ENCODE results near the gene IKZF4. TPM values are rescaled to one million over a fixed set of nuclear protein-coding genes. Genes with fewer than 3 reads are reported as not detected.

IKZF4 gene
- polyA plus RNA-seq, 1 donor (not counting 4 experiments of a cell fraction or from before 2014, with no cell fraction given): 1.1 TPM

GRCh38 chr12:56086608-56087007, 65.8 kb downstream of the IKZF4 start:
- no peaks in the 10 kb centered on the region for H3K9me3 ChIP-seq (ENCODE audit: control insufficient read depth, low read depth, low read length)
- no peak for TF ChIP-seq EZH2 (IDR thresholded peaks at IDR 0.05; ENCODE audit: low read length)
- TF ChIP-seq, protein P1, sequence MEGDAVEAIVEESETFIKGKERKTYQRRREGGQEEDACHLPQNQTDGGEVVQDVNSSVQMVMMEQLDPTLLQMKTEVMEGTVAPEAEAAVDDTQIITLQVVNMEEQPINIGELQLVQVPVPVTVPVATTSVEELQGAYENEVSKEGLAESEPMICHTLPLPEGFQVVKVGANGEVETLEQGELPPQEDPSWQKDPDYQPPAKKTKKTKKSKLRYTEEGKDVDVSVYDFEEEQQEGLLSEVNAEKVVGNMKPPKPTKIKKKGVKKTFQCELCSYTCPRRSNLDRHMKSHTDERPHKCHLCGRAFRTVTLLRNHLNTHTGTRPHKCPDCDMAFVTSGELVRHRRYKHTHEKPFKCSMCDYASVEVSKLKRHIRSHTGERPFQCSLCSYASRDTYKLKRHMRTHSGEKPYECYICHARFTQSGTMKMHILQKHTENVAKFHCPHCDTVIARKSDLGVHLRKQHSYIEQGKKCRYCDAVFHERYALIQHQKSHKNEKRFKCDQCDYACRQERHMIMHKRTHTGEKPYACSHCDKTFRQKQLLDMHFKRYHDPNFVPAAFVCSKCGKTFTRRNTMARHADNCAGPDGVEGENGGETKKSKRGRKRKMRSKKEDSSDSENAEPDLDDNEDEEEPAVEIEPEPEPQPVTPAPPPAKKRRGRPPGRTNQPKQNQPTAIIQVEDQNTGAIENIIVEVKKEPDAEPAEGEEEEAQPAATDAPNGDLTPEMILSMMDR (optimal IDR thresholded peaks at IDR 0.05 in 1 of 3, IDR thresholded peaks at IDR 0.05 in 1 of 3, conservative IDR thresholded peaks at IDR 0.05 in 1 of 3; ENCODE audit: extremely low read depth in 1 of 3, insufficient read depth in 2 of 3, low read length in 3 of 3): no peak
- no peak for FAIRE-seq
- dilution Hi-C loops (cut with MboI; ENCODE audit: extremely low pct_ligation_motif_present, low sequenced_read_pairs): no loop called here
- H3K9ac ChIP-seq (ENCODE audit: control insufficient read depth, extremely low read depth, insufficient read depth, low read length): no peak overlapping the region
- no peaks in the 10 kb centered on the region for H3K27me3 ChIP-seq (ENCODE audit: control insufficient read depth, extremely low read depth, insufficient read depth, low read length)
- DNase-seq (ENCODE audit: low read depth, low spot score): no peak
- no peak overlapping the region for H3K4me2 ChIP-seq (ENCODE audit: control insufficient read depth, extremely low read depth, insufficient read depth, low read depth, low read length)
- H3K79me2 ChIP-seq (ENCODE audit: control insufficient read depth, insufficient read depth, low read length): no peaks in the 10 kb centered on the region
- peaks cover 4 to 15% of the 10 kb centered on the region in 2 experiments for H3K36me3 ChIP-seq (ENCODE audit: control insufficient read depth in 2 of 2, extremely low read depth in 1 of 2, insufficient read depth in 2 of 2, low read length in 2 of 2)
- H2AFZ ChIP-seq (ENCODE audit: control insufficient read depth, low read length): no peak overlapping the region
- H3K4me3 ChIP-seq (ENCODE audit: control insufficient read depth in 2 of 3, extremely low read depth in 1 of 3, insufficient read depth in 2 of 3, low read depth in 1 of 3, low read length in 3 of 3): no peak overlapping the region
- no peaks in the 10 kb centered on the region for H3K9me1 ChIP-seq (ENCODE audit: control insufficient read depth, extremely low read depth, insufficient read depth, low read length)
- peaks cover 6% of the 10 kb centered on the region for H3K4me1 ChIP-seq (ENCODE audit: control insufficient read depth, extremely low read depth, insufficient read depth, low read length)
- H3K27ac ChIP-seq (ENCODE audit: control insufficient read depth, insufficient read depth, low read length): no peak overlapping the region
- no peaks in the 10 kb centered on the region for H4K20me1 ChIP-seq (ENCODE audit: control insufficient read depth, extremely low read depth, insufficient read depth, low read length)

GRCh38 chr12:56087220-56087619, 66.4 kb downstream of the IKZF4 start:
- DNase-seq (ENCODE audit: low read depth, low spot score) (no peak), FAIRE-seq (no peak)
- no peaks in the 10 kb centered on the region for H4K20me1 ChIP-seq (ENCODE audit: control insufficient read depth, extremely low read depth, insufficient read depth, low read length)
- no peak overlapping the region for H3K4me3 ChIP-seq (ENCODE audit: control insufficient read depth in 2 of 3, extremely low read depth in 1 of 3, insufficient read depth in 2 of 3, low read depth in 1 of 3, low read length in 3 of 3)
- H3K9me1 ChIP-seq (ENCODE audit: control insufficient read depth, extremely low read depth, insufficient read depth, low read length): no peaks in the 10 kb centered on the region
- no peak overlapping the region for H2AFZ ChIP-seq (ENCODE audit: control insufficient read depth, low read length)
- no peak overlapping the region for H3K27ac ChIP-seq (ENCODE audit: control insufficient read depth, insufficient read depth, low read length)
- H3K9me3 ChIP-seq (ENCODE audit: control insufficient read depth, low read depth, low read length): no peaks in the 10 kb centered on the region
- no peak overlapping the region for H3K9ac ChIP-seq (ENCODE audit: control insufficient read depth, extremely low read depth, insufficient read depth, low read length)
- H3K4me1 ChIP-seq (ENCODE audit: control insufficient read depth, extremely low read depth, insufficient read depth, low read length): peaks cover 6% of the 10 kb centered on the region
- H3K79me2 ChIP-seq (ENCODE audit: control insufficient read depth, insufficient read depth, low read length): no peaks in the 10 kb centered on the region
- dilution Hi-C loops (cut with MboI; ENCODE audit: extremely low pct_ligation_motif_present, low sequenced_read_pairs): no loop called here
- TF ChIP-seq EZH2 (IDR thresholded peaks at IDR 0.05; ENCODE audit: low read length): no peak
- TF ChIP-seq, protein P1 (optimal IDR thresholded peaks at IDR 0.05 in 1 of 3, IDR thresholded peaks at IDR 0.05 in 1 of 3, conservative IDR thresholded peaks at IDR 0.05 in 1 of 3; ENCODE audit: extremely low read depth in 1 of 3, insufficient read depth in 2 of 3, low read length in 3 of 3): no peak
- H3K36me3 ChIP-seq (ENCODE audit: control insufficient read depth in 2 of 2, extremely low read depth in 1 of 2, insufficient read depth in 2 of 2, low read length in 2 of 2): peaks cover 4 to 15% of the 10 kb centered on the region in 2 experiments
- H3K4me2 ChIP-seq (ENCODE audit: control insufficient read depth, extremely low read depth, insufficient read depth, low read depth, low read length): no peak overlapping the region
- no peaks in the 10 kb centered on the region for H3K27me3 ChIP-seq (ENCODE audit: control insufficient read depth, extremely low read depth, insufficient read depth, low read length)

Other genes starting within 250 kb of the IKZF4 start
- 117 to 168 TPM (median 119 TPM) in 3 replicates for gene SARNP, start 203.3 kb upstream of the IKZF4 start, polyA plus RNA-seq
- 108 to 129 TPM (median 114 TPM) in 3 replicates for gene ORMDL2, start 203.0 kb upstream of the IKZF4 start, polyA plus RNA-seq
- 6.1 to 8.5 TPM (median 7.7 TPM) in 3 replicates for gene DNAJC14, start 191.5 kb upstream of the IKZF4 start, polyA plus RNA-seq
- 2.2 to 4.1 TPM (median 2.7 TPM) in 3 replicates for gene MMP19, start 178.1 kb upstream of the IKZF4 start, polyA plus RNA-seq
- 43.6 to 63.4 TPM (median 61.6 TPM) in 3 replicates for gene PYM1, start 93.1 kb upstream of the IKZF4 start, polyA plus RNA-seq
- 161 to 263 TPM (median 174 TPM) in 3 replicates for gene DGKA, start 89.9 kb upstream of the IKZF4 start, polyA plus RNA-seq
- 1.3 to 2.1 TPM (median 1.4 TPM) in 3 replicates for gene PMEL, start 55.0 kb upstream of the IKZF4 start, polyA plus RNA-seq
- 34.3 to 49.3 TPM (median 47.3 TPM) in 3 replicates for gene CDK2, start 54.2 kb upstream of the IKZF4 start, polyA plus RNA-seq
- 132 to 162 TPM (median 138 TPM) in 3 replicates for gene RAB5B, start 47.0 kb upstream of the IKZF4 start, polyA plus RNA-seq
- gene SUOX, start 23.8 kb upstream of the IKZF4 start, polyA plus RNA-seq: 9.0 to 10.8 TPM (median 9.4 TPM) in 3 replicates
- gene RPS26, start 20.9 kb downstream of the IKZF4 start, polyA plus RNA-seq: 663 to 1,841 TPM (median 663 TPM) in 3 replicates
- 13.6 to 19.8 TPM (median 16.4 TPM) in 3 replicates for gene ERBB3, start 59.1 kb downstream of the IKZF4 start, polyA plus RNA-seq
- 247 to 505 TPM (median 480 TPM) in 3 replicates for gene PA2G4, start 83.5 kb downstream of the IKZF4 start, polyA plus RNA-seq
- 7,566 to 10,481 TPM (median 10,062 TPM) in 3 replicates for gene RPL41, start 95.6 kb downstream of the IKZF4 start, polyA plus RNA-seq
- 0.81 to 1.0 TPM (median 0.85 TPM) in 3 replicates for gene ZC3H10, start 97.2 kb downstream of the IKZF4 start, polyA plus RNA-seq
- gene ESYT1, start 107.2 kb downstream of the IKZF4 start, polyA plus RNA-seq: 140 to 205 TPM (median 141 TPM) in 3 replicates
- 42.3 to 44.9 TPM (median 44.9 TPM) in 3 replicates for gene MYL6B, start 131.5 kb downstream of the IKZF4 start, polyA plus RNA-seq
- 3,666 to 4,542 TPM (median 4,521 TPM) in 3 replicates for gene MYL6, start 137.3 kb downstream of the IKZF4 start, polyA plus RNA-seq
- gene SMARCC2, start 168.4 kb downstream of the IKZF4 start, polyA plus RNA-seq: 23.3 to 37.6 TPM (median 32.5 TPM) in 3 replicates
- 42.2 to 62.0 TPM (median 49.7 TPM) in 3 replicates for gene RNF41, start 200.9 kb downstream of the IKZF4 start, polyA plus RNA-seq
- gene NABP2, start 203.3 kb downstream of the IKZF4 start, polyA plus RNA-seq: 45.6 to 53.5 TPM (median 53.0 TPM) in 3 replicates
- 0.09 TPM in 1 of 3 replicates, not detected in the others for gene SLC39A5, start 209.0 kb downstream of the IKZF4 start, polyA plus RNA-seq
- gene ANKRD52, start 237.3 kb downstream of the IKZF4 start, polyA plus RNA-seq: 14.0 to 21.0 TPM (median 15.2 TPM) in 3 replicates
- gene COQ10A, start 245.9 kb downstream of the IKZF4 start, polyA plus RNA-seq: 7.5 to 12.1 TPM (median 11.6 TPM) in 3 replicates